GM18508 (cell line): Measurements from ENCODE around the gene SERGEF.

Experiments used
- ATAC-seq: cut with Tn5 transposase; IDR thresholded peaks from one replicate; pipeline ENCODE4 v1.9.1; 2021; ENCODE audit warnings: moderate number of reproducible peaks; ENCODE audit not compliant: insufficient read depth, unreplicated experiment

SERGEF gene

DNA sequence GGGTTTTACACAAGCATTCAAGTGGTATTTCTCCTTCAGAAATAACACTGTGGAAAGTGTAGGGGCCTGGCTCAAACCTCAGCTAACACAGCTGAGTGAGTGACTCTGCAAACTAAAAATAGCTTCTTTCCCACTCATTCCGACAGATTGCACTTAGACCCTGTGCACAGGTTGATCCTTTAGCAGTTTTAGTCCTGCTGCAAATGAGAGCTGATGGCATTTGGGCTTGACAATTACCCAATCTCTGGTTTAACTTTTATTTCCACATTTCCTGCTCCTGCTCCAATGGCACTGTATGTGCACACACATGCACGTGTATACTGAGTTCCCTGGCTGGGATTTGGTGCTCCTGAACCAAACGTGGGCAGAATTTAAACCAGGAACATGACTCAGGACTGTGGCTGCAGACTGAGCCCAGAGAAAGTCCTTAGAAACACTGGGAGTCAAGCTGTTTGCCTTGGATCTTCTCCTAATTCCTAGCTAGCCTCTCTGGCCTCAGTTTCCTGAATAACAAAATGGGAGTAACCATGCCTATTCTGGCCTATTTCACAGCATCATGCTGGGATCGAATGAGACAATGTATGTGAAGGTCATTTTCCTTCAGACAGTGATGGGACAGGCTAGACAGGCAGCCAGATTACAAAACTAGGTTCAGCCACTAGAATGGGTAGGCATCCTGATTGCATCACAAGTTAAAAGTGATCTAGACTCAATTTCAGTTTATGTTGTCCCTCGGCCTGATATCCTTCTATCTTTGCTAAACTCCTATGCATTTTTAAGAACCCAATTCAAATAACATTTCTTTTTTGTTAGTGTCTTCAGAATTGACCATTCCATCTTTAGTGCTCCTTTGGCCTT is 58.2 kb downstream of the SERGEF start:
- ATAC-seq: no peak

DNA sequence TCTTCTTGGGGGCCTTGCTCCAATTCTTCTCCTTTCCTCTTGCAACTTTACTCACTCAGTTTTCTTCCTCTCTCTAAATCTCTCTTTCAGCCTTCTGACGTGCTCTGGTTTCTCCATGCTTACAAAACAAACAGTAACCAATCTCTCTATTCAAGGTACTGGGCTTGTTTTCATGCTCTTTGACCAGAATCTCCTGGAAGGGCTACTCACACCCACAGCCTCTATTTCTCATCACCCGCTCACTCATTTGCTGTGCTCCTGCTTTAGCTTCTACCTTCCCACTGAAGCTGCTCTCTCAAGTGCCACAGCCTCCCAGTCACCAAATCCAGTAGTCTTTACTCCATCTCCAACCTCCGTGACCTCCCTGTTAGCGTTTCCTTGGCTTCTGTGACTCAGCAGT is 60.4 kb downstream of the SERGEF start:
- no peak for ATAC-seq

DNA sequence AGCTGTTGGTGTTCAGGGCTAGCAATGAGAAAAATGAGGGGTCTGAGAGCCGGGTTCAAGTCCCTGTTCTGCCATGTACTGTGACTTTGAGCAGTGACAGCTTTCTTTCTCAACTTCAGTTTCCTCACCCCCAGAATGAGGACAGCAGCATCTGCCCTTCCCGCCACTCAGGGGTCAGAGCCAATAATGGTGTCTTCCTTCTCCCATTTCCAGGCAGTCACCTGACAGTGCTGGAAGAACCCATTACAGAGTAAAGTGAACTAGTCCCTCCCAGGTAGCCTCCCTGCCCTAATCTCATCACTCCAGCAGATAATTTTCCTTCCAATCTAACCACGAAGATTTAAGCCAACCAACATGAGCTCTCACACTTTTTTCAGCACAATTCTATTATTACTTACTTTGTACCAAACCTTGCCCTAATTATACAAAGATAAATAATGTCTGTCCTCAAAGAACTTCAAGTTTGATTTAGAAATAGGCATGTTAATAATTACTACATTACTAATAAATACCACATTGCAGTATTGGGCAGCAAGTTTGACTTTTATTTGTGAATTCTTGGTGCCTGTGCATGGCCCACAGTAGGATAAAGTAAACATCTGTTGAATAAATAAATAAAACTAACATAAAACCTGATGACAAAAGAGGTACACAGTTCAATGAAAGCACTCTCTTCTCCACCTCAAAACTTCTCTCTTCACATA is 61.0 kb downstream of the SERGEF start:
- ATAC-seq: no peak

DNA sequence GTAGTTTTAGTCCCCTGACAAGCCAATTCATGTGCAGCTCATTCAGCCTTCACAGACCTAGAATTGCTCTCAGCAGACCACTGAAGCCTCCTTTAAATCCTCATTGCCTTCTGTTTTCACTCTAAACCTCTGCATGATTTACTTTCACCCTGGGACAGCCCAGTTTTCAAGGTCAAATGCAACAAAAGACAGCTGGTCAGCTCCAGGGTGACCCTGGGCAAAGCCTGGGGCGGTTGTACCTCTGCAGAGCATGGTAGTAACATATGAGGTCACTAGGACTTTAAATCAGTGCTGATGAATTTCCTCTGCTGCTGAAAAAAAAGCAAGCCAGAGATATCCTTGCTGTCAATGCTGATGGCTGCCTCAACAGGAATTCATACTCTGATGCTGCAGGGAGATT is 62.2 kb downstream of the SERGEF start:
- ATAC-seq: no peak

DNA sequence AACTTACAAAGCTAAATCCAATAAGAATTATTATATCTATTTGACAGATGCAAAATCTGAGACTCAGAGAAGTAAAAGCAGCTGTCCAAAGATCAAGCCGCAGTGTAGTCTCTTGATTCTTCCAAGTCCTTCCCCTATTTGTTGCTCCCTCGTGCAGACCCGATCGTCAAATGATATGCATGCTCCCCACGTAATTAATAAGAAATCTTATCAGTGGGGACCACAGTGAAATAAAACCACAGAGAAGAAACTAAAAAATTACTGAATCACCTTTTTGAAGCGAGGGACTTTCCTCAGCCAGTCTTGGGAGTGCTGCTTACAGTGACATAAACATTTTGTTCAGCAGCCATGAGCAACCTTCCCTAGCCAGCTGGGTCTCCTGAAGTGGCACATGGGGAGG is 64.6 kb downstream of the SERGEF start:
- no peak for ATAC-seq

DNA sequence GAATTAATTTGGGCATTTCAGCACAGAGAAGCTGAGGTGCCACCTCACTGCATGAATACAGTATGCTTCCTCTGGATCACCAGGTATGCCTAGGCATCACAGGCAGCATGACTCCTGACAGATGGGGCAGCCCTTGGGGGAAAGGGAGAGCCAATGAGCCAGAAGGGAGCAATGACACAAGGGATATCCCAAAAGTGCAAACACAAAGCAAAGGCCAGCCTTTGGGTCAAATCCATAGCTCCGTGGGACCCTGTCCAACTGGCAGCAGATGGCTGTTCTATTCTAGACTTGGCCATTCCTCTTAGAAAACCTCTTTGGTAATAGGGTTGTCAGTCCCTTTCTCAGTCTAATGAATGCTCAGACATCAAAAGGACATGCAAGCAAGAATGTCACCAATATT is 73.3 kb downstream of the SERGEF start:
- no peak for ATAC-seq

DNA sequence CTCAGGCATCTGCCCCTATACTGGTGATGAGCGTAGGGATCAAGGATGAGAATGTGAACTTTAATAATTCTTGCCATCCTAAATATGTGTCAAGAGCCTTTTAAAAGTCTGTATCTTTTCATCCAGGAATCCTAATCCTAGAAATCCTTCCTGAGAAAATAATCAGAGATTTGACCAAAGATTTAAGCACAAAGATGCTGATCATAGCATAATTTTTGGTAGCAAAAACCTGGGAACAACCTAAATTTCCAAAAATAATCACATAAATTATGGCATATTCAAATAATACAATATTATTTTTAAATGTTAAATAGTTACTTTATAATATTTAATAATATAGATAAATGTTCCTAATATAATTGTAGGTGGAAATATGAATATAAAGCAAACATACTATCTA is 76.1 kb downstream of the SERGEF start:
- ATAC-seq: no peak

DNA sequence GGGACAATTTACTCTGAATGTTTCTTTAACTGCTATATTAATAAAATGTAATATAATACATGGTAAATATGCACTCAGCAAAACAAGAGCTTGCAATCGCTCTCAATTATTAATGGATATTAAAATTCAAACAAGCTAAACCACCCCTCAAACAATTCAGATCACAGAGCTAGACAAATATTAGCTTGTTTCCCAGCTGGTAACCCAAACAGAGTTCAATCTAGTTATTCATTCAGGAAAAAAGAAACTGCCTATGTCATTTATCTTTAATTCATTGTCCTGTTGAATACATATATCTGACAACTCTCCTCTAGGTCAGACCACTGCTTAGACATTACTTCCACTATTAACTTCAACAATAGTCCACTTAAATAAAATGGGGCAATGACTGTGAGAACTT is 78.7 kb downstream of the SERGEF start:
- ATAC-seq: no peak

DNA sequence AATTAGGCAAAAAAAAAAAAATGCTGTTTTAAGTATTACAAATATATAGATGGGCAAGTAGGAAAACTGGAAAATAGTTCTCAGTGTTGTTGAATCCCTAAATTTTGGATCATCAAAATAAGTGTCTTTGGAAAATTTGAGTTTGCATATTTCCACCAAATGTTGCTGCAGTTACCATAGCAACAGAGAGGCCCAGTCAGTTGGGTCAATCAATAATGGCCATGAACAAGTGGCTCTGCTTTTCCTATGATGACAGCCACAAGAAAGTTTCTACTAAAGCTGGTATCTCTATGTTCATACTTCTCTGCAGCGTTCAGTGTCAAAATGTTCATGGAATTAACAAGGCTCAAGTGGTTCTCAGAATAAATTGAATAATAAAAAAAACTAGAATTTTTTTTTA is 79.1 kb downstream of the SERGEF start:
- ATAC-seq: no peak

DNA sequence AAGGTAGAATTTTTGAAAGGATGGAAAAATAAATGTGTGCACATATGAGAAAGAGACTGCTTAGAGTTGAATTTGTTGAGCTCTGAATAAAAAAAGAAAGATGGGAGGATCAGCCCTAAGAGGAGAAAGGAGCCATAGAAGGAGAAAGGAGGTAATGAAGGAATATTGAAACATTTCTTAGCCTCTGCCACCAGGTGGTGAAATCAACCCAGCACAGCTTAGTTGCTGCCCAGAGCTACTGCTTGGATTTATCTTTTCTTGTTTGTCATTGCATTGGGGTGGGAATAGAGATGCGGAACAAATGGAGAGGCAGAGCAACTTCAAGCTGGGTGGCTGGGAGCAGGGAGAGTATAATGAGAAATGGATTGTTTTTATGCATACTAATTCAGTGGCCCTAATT is 80.4 kb downstream of the SERGEF start:
- no peak for ATAC-seq

DNA sequence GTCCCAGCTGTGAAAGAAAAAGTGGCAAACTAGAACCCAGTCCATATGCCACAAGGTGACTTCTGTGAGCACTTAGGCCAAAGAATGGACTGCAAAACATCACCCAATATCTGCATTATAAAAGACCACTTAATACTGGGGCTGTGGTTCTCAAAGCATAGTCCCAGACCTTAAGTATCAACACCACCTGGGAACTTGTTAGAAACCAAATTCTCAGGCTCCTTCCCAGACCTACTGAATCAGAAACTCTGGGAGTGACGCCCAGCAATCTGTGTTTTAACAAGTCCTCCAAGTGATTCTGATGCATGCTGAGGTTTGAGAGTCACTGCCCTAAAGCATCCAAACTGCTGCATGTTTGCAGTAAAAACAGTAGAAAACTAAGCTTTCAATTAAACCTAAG is 81.3 kb downstream of the SERGEF start:
- no peak for ATAC-seq

DNA sequence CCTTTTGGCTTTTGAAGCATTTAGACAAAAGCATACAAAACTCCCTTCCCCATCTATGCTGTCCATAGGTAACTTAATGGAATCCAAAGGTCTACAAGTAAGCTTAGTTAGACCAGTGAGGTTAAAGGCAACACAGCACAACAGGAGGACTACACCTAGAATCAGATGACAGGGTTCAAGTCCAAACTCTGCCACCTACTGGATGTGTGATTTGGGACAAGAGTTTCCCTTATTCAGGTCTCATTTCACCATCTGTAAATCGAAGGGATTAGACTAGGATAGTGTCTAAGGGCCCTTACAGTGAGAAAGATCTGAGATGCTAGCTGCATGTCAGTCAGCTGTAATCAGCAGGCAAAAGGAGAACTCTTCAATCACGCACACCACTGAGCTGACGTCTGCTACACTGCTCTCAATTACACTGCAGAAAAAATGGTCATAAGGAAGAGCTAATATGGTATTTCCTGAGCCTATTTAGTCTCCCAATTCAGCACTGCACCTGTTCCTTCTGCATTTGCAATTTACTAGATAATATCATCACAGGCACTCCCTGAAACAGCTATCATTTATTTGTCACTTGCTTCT is 82.2 kb downstream of the SERGEF start:
- ATAC-seq: no peak

DNA sequence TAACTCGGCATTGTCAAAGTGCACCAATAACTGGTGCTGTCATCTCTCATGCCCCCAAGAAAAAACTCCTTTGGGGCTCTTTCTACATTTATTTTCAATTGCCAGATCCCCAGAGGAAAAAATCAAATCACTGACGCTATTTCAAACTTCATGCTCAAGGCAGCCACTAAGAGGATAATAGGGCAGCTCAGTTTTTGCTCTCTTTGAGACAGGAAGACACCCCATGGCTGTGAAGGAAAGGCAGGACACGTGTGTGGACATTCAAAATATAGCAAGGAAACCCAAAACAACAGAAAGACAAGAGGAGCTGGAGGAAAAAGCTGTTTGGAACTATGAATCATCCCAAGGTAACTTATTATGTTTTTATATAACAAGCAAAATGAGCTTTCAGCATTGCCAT is 83.7 kb downstream of the SERGEF start:
- no peak for ATAC-seq

DNA sequence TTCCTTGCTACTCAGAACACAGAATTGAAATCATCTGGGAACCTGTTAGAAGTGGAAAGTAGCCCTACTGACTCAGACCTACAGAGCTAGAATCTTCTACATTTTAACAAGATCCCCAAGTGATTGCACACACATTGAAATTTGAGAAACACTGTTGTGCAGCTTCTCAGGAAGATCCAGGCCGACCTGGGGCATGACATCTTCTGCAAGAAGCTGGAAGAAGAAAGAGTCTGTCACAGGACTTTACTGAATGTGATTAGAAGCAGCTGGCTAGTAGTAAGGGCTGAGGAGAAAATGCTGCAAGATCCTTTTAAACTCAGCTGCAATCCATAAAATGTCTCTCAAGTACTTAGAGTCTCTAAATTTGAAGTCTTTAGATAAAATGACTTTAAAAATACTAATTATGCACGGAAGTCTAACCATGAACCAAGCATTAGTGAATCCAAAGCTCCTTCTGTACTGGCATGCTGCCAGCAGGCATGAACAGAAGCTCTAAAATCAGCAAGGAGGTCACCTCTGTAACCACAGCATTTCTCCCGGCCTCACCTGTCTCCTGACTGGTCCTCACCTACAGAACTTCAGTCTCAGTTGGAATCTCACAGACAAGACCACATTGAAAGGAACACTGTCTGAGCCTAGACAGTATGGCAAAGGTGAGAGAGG is 85.0 kb downstream of the SERGEF start:
- no peak for ATAC-seq

DNA sequence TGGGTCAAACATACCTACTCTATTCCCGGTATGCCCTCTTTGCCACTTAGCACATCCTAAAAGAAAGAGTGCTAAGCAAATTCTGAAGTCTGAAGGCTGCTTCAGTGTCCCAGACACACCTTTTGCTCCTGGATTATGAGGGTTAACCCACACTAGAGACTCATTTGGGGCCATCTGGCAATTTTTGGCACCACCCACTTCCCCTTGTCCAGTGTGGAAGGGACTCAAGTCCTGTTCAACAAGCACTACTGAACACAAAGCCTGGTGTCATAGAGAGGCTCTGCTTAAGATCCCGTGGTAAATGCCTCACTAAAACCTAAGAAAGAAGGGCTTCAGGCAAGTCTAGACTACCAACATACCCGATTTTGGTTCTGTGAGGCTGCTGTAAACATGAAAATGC is 85.8 kb downstream of the SERGEF start:
- no peak for ATAC-seq

DNA sequence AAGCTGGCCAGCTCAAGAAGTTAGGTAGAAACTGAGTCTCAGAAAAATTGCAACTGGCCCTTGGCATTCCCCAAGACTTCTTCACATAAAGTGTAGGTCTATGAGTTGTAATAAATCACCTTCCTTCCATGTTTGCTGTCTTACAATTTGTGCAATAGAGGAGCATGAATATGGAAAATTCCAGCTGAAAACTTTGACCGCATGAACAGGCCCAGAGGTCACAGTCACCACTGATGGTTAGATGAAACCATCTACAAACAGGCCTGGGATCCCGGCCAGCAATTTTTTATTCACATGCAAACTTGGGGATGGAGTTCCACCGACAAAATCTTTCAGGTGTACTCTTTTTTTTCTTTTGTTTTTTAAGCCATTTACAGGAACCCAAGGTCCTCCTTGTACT is 88.1 kb downstream of the SERGEF start:
- ATAC-seq: no peak

DNA sequence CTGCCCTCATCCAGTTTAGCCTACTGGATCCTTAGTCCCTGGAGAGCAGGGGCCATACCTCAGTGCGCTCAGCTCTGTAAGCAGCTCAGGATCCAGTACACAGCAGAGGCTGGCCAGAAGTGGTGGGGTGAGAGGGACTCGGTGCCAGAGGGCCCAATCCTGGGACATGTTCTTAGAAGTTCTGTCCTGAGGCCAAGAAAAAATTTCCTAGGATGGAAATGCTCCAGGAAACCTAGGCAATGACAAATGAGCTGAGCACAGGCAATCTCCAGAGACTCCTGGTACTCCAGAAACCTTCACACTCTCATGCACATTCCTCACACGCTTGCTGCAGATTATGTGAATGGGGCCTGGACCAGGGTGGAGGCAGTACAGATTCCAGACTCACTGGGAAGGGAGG is 89.6 kb downstream of the SERGEF start:
- ATAC-seq: no peak

DNA sequence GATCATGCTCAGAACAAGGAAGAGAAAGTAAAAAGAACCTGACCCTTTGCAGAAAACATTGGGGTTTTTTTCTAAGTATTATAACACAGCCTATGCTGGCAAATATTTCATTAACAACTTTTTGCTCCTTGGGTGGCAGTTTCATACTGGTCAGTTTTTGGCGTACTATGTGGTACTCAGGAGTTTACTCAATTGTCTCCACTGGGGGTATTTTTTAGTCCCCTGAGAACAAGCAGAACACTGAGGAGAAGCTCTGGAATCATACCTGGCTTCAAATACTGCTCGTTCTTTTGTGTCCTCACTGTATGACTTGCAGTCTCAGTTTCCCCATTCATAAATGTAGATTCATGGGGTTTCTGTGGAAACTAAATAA is 90.4 kb downstream of the SERGEF start:
- no peak for ATAC-seq

DNA sequence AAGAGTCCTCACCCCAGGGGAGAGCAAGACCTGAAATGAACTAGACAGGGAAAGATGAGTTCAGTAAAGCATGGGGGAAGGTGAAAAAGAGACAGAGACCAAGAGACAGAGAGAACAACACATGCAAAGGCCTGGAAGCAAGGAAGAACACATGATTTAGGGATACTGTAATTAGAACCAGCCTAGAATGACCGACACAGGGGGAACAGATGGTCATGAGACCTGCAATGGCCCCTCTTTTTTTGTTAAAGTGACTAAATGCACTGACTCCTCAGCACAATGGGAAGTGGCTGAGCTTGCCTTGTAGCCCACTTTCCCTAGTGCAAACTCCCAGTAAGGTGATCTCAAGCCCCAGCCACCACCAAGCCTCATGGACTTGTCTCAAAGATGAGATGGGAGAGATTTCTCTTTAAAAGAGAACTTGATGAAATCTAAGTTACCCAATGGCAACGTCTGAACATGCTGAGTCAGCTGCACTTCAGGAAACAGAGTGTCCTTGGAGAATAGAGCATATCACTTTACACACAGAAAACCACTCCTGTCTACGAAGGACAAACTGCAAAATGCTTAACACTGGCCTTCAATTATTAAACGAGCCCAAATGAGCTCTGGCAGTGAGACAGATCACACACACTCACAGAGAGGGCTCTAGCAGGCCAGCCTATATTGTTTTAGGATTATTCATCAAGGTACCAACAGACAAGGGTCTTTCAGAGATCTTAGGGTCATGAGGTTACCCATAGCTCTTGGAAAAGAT is 91.0 kb downstream of the SERGEF start:
- no peak for ATAC-seq

DNA sequence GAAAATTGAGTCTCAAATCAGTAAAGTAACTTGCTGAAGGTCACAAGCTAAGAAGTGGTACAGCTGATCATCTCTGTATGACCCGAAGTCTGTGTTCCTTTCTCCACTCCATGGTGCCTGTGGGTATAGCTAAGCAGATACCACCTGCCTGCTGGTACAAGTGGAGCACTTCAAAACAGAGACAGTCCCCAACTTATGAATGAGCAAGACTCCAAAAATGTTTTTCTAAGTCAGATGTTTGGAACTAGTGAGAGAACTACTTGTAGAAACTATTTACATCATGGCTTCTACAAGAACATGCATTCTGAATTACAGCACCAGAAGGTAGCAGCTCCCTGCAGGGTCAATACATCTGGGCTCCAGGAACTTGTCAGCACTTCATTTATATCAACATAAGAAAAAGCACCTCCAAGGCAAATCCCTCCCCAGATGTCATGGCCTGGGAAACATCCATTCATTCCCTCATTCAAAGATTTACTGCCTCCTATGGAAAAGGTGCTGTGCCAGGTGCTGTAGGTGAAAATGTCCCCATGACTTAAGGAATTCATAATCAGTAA is 94.7 kb downstream of the SERGEF start:
- ATAC-seq: no peak
